GM18861 (cell line): ENCODE measurements around the gene KIRREL2.
"Not testable (repeated sequence)": the region's sequence is repeated elsewhere in the genome, so short reads cannot be mapped to it uniquely, and the experiment has no call there.

Experiments used
- ATAC-seq: cut with Tn5 transposase; IDR thresholded peaks from one replicate; pipeline ENCODE4 v1.9.1; 2021; ENCODE audit not compliant: unreplicated experiment

KIRREL2 gene

GRCh38 chr19:35868823-35869326 lies 12.2 kb downstream of the KIRREL2 start:
- ATAC-seq = no peak

DNA sequence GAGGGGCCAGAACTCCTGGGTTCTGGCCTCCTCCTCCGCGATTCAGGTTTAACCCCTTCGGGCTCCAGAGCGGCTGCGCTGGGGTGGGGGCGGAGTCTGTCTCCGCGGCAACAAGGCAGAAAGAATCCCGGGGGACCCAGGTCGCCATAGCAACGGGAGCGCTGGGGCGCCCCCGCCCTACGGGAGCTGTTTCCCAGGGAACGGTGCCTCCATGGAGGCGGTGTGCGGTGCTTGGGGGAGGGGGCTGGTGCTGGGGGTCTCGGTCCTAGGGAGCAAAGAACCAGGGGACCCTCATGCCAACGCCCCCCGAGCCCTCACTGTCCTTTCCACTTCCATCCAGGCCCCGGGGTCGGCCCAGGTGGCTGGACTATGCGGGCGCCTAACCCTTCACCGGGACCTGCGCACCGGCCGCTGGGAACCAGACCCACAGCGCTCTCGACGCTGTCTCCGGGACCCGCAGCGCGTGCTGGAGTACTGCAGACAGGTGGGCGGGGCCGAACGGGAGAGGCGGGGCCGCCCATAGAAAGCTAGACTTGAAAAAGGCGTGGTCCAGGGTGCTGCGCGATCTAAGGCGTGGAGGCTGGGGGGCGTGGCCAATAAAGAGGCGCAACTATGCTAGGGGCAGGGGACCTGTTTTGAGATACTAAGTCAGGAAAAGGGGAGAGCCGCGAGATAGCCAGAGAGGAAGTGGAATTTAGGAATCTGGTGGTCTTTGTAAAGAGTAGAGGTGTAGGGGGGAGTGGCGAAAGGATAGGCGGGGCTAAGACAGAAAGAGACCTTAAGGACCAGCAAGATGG lies 12.8 kb downstream of the KIRREL2 start:
- ATAC-seq = no peak

DNA sequence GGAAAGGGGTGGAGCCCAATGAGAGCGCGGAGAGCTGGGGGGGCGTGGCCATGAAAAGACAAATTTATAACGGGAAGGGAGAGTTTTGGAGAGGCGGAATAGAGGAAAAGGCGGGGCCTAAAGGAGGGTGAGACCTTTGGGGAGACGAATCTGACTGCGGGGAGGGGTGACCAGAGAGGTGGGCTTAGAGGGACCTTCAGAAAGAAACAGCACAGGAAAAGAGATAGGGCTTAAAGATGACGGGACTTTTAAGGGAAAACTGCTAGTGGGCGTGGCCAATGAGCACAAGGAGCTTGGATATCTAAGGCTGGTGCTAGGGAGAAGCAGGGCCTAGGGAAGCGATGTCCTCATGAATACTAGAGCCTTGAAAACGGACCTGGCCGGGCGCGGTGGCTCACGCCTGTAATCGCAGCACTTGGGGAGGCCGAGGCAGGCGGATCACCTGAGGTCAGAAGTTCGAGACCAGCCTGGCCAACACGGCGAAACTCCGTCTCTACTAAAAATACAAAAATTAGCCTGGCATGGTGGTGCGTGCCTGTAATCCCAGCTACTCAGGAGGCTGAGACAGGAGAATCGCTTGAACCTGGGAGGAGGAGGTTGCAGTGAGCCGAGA lies 13.5 kb downstream of the KIRREL2 start:
- not testable (repeated sequence) for ATAC-seq

- ATAC-seq = no peak
Measured at GRCh38 chr19:35870798-35871197, 14.1 kb downstream of the KIRREL2 start.

DNA sequence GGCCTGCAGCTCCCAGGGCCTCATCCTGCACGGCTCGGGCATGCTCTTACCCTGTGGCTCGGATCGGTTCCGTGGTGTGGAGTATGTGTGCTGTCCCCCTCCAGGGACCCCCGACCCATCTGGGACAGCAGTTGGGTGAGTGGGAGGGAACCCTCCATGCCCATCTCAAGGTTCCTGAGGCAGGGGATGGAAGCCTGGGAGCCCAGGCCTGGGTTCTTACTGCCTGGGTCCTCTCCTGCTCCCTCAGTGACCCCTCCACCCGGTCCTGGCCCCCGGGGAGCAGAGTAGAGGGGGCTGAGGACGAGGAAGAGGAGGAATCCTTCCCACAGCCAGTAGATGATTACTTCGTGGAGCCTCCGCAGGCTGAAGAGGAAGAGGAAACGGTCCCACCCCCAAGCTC lies 14.9 kb downstream of the KIRREL2 start:
- ATAC-seq = no peak

GRCh38 chr19:35872180-35872579 lies 15.5 kb downstream of the KIRREL2 start:
- ATAC-seq = no peak

DNA sequence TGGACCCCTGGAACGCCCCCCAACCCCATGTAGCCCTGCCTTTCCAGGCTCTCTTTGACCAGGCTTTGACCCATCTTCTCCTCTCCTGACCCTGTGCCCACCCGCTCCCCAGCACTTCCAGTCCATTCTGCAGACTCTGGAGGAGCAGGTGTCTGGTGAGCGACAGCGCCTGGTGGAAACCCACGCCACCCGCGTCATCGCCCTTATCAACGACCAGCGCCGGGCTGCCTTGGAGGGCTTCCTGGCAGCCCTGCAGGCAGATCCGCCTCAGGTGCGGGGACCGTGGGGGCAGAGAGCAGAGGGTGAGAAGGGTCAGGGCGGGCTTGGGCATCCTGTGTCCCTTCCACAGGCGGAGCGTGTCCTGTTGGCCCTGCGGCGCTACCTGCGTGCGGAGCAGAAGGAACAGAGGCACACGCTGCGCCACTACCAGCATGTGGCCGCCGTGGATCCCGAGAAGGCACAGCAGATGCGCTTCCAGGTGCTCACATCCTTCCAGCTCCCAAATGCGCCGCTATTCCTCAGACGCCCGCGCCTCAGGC lies 17.8 kb downstream of the KIRREL2 start:
- no peak for ATAC-seq

GRCh38 chr19:35879068-35879467 lies 22.4 kb downstream of the KIRREL2 start:
- ATAC-seq = no peak

DNA sequence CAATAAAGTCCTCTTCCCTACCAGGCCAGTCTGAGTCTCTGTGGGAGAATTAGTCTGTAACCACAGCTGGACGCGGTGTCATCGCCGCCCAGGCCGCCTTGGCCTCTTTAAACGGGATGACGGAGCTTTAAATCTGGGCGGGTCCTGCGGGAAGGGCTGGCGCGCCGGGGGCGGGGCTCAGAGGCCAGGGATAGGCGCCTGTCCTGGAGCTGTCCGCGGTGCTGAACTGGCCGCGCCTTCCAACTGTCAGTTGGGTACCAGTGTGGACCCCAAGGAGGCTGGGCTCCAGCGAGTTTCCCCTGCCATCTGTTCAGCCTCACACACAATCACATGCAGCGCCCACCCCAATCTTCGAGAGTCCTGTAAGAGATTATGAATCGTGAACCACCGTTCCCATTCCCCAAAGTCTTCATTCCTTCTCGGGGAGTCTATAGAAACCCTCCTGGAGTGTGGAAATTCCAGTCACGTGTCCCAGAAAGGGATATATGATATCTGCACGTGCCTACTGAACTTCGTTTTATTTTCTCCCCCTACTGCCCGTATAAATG lies 23.1 kb downstream of the KIRREL2 start:
- no peak for ATAC-seq

GRCh38 chr19:35882114-35882832 lies 25.6 kb downstream of the KIRREL2 start:
- ATAC-seq = no peak

- no peak for ATAC-seq
Measured at GRCh38 chr19:35883882-35884281, 27.2 kb downstream of the KIRREL2 start.

DNA sequence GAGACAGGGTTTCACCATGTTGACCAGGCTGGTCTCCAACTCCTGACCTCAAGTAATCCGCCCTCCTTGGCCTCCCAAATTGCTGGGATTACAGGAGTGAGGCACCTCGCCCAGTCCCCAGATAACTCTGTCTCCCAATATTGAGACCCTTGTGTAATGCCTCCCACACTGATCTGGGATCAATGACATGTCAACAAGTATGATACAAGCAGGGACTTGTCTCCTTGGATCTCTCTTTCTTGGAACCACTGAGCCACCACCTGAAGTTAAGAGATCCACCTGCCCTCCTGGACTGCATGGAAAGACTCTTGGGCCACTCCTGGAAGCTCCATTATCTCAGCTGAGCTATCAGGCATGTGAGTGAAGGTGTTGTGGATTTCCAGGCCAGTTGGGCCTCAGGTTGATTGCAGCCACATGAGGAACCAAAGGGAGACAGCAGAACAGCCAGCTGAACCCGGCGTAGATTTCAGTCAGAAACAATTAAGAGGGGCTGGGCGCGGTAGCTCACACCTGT lies 28.6 kb downstream of the KIRREL2 start:
- no peak for ATAC-seq

GRCh38 chr19:35885904-35886303 lies 29.2 kb downstream of the KIRREL2 start:
- ATAC-seq = no peak

GRCh38 chr19:35887197-35887596 lies 30.5 kb downstream of the KIRREL2 start:
- no peak for ATAC-seq

DNA sequence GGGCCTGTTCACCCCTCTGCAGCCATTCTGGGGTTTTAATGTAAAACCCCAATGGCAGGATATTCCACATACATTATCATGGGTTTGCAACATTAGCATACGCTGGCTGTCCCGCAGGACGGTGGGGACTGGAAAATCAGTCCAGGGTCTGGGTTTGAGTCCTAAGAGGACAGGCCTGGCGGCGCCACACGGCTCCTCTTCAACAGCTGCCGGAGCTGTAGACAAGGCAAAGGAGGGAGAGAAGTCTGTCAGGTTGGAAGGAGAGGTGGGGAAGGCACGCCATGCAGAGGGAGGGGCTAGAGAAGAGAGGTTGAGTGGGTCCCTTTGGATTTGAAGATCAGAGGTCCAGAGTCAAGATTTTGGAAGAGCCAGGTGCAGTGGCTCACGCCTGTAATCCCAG lies 31.7 kb downstream of the KIRREL2 start:
- no peak for ATAC-seq

DNA sequence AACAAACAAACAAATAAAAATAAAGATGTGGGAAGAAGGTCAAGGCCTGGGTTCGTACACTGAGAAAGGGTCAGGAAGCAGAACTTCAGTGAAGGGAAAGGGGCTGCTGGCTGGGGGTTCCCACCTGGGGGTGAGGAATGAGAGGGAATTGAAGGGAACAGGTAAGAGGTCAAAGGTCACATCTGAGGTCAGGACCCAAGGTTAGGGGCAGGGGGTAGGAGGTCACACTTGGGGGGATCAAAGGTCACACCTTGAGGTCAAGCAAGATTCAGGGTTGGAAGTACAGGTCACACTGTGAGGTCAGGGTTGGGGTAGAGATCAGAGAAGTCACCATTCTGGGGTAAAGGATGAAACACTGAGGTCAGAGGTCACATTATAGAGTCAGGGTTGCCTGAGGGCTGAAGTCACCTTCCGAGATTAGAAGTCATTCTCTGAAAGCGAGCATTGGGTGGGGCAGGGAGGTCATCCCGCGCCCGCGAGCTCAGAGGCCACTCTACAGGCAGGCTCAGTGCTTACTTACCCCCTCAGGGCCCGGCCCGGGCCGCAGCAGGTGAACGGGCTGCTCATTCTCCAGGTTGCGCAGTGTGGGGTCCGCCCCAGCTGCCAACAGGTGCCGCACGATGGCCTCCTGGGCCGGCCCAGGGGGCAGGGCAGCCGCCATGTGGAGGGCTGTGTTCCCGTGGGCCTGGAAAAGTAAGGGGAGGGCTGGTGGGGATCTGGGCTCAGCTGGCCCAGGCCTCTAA lies 32.8 kb downstream of the KIRREL2 start:
- no peak for ATAC-seq

DNA sequence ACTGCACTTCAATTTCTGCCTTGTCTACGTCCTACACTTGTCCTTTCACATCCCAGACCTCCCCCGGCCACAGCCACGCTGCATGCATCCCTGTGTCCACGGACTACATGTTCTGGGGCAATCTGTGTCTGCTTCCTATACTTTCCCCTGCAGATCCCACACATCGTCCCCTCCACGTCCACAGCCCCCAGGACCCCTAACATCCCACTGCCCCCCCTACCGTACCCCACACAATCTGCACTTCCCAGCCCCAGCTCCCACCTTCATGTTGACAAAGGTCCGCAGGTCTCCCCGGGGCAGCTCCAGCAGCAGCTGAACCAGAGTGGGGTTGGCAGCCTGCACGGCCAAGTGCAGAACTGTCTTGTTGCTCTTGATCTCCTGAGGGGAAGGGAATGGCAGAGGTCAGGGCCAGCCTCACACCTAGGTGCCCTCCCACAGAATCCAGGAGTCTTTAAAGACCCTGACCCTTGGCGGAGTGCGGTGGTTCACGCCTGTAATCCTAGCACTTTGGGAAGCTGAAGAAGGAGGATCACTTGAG lies 33.5 kb downstream of the KIRREL2 start:
- no peak for ATAC-seq

DNA sequence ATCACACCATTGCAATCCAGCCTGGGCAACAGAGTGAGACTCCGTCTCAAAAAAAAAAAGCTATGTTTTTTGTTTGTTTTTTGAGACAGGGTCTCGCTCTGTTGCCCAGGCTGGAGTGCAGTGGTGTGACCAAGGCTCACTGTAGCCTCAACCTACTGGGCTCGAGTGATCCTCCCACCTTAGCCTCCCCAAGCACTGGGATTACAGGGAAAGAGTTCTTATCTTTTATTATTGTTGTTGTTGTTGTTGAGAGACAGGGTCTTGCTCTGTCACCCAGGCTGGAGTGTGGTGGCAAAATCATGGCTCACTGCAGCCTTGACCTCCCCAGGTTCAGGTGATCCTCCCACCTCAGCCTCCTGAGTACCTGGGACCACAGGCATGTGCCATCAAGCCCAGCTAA lies 35.1 kb downstream of the KIRREL2 start:
- not testable (repeated sequence) for ATAC-seq

GRCh38 chr19:35894342-35894741 lies 37.6 kb downstream of the KIRREL2 start:
- no peak for ATAC-seq
